NCI-H1105 (cell line): Measurements from ENCODE around the gene PF4V1.
"Not testable (repeated sequence)": the region's sequence is repeated elsewhere in the genome, so short reads cannot be mapped to it uniquely, and the experiment has no call there.

ENCODE experiments used
- DNase-seq: peaks from one replicate; lab custom pipeline; 2025; lab: John Stamatoyannopoulos, UW

PF4V1 gene

DNA sequence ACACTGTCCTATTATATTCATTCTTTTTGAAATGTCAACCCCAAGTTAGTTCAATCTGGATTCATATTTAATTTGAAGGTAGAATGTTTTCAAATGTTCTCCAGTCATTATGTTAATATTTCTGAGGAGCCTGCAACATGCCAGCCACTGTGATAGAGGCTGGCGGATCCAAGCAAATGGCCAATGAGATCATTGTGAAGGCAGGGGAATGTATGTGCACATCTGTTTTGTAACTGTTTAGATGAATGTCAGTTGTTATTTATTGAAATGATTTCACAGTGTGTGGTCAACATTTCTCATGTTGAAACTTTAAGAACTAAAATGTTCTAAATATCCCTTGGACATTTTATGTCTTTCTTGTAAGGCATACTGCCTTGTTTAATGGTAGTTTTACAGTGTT lies 17.7 kb downstream of the PF4V1 start:
- DNase-seq, result no peak

DNA sequence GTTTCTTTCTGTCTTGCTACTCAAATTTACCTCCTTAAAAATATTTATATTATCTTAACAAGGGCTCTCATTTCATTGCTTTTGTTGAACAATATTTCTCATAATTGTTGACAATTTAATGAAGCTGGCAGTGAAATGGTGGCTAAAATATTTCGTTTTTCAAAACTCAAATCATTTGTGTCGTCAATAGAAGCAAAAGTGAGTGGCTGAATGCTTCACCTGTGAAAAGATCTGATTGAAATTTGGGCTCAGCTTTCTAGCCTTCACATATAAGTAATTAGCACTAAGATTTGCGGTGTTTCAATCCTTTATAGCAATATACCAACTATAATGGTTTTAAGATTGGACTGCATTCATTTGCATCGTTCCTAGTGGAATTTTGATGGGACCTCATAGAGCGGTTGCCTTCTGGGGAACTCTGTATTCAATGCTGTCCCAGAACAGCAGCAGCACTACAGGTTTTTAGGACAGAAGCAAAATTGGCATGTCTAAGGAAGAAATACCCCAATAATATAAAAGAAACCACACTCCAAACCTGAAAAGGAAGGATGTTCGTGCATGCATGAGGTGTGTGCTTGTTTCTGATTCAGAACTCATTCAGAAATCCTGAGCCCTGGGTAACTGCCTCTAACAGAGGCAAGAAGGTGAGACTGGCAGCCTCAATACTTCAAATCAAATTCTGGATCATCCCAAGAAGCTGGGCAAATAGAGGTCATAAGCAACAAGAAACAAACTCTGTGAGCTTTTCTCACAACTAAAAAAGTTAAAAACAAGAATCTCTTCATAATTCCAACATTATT lies 18.6 kb downstream of the PF4V1 start:
- no peak for DNase-seq

DNA sequence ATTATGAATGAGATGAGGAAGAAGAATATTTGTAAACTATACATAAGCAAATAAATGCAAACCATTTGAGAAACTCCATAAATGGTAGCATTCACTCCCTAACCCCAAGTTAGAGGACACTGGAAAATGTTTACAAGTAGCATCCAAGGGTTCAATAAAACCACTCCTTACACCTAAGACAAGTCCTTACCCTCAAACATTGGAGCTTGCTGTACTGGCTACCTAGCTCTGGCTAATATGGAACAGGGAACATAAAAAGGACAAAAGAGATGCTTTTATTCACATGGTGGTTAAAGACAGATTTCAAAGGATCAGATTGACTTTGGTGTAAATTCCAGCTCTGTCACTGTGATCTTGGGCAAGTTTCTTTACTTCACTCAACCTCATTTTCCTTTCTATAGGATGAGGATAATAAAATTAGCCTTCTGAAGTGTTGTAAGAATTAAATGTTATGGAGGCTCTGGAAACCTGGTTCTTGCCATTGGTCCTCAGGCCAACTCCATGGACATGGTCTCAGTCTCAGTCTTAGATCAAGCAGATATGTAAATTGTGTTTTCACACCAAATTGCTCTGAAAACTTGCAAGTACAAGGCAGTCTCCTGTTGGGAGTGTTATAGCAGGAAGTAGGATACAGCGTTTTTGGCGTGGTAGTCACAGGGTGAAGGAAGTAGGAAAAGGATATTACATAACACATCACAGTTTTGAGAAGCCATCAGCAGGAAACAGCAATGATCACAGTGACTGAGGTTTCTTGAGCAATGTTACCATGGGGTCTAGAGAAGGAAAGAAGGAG lies 19.4 kb downstream of the PF4V1 start:
- no peak for DNase-seq

DNA sequence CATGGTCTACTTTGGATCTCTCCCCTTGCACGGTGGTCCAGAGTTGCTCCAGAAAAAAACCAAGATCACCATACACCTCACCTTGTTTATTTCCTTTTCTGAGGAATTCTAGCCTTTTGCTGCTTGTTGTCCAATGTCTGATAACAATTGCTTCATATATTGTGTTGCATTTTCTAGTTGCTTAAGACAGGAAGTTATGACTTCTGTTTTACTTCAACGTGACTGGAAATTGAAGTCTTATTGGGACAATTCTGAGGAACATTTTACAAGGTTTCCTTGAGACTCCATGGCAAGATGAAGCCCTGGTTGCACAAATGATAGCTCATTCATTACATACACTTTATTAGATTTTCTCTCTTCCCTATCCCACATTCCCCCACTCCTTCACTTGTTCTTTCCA lies 21.3 kb downstream of the PF4V1 start:
- no peak for DNase-seq

DNA sequence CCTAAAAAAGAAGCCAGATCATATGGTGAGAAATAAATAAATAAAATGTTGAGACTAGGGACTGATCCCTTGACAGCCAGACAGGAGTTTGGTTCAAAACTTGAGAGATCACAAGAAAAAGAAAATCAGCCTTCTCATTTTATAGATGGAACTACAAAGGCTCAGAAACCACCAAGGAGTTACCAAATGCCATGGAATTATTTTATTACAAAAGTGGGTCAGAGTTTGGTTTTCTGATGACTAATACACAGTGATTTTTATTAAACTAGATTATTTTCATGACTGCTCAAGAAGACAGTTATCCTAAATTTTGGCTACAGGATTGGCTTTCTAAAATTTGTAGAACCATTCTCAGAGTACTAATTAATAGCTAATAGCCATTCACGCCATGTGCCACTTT lies 22.3 kb downstream of the PF4V1 start:
- DNase-seq, result no peak

DNA sequence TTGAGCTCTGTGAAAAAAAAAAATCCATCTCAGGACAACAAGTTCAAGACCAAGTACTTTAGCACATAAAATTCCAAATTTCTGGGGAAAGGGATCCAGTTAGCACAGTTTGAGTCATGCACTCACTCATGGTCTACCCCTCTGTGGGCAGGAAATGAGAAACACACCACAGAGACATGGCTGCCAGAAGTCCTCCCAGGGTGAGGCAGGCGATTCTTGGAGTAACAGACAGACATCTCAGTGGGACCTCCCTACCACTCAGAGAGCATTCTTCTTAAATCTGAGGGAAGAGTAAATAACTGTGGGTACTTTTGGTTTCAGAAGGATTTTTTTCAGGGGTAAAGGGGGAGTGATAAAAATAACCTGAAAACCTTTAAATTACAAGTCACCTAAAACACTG lies 30.2 kb downstream of the PF4V1 start:
- DNase-seq, result no peak

DNA sequence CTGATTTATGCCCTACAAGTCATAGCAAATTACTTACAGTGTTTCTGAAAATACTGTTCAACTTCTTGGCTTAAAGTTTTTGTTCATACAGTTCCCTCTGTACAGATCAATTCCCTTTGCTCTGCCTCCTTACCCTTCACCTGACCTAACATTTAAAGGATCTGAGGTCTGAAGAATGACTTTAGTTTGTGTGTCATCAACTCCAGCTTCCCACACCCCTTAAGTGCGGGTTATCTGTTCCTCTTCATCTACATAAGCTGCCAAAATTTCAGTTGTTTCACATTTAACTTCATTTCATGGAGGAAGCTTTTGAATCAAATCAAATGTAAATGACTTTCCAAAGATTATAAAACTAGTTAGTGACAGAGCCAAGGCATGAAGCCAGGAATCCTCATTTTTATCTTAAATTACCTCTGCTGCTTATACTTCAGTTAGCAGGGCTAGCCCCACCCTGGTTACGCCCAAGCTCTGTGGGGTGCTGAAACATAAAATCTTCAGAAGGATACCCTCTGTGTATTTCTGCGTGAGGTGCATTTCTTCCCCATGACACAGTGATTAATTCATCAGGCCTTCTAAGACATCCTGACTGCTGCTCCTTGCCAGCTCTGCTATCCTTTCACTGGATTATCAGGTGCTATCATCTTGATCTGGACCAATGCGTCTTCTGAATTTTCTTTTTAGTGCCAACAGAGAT lies 32.6 kb downstream of the PF4V1 start:
- no peak for DNase-seq

DNA sequence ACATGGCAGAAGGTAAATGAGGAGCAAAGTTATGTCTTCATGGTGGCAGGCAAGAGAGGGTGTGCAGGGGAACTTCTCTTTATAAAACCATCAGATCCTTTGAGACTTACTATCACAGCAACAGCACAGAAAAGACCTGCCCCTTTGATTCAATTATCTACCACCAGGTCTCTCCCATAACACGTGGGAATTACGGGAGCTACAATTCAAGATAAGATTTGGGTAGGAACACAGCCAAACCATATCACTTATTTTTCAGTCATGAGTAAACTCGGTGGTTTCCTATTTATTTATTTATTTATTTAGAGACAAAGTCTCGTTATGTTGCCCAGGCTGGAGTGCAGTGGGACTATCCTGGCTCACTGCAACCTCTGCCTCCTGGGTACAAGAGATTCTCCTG lies 38.2 kb downstream of the PF4V1 start:
- DNase-seq, result no peak

DNA sequence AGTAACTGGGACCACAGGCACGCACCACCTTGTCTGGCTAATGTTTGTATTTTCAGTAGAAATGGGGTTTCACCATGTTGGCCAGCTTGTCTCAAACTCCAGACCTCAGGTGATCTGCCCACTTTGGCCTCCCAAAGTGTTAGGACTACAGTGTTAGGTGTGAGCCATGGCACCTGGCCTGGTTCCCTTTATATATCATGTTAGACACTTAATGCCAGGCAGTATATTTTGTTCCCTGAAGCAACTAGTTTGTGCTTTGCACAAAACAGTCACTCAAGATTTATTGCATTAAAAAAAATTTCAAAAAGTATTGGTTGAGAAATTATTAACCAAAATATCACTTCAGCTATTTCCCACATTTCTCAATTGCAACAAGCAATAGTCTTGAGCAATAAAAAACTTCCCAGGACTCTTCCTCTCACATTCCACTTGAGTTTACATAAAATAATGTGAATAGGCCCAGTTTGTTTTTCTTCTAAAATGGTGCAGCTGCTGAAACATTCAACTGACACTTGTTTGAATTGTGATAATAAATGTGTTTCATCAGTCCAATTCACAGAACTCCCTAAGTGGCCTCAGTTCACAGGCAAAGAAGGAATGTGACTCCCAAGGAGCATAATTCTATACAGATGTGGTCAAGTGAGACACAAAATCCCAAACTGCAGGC lies 38.8 kb downstream of the PF4V1 start:
- DNase-seq, result no peak

DNA sequence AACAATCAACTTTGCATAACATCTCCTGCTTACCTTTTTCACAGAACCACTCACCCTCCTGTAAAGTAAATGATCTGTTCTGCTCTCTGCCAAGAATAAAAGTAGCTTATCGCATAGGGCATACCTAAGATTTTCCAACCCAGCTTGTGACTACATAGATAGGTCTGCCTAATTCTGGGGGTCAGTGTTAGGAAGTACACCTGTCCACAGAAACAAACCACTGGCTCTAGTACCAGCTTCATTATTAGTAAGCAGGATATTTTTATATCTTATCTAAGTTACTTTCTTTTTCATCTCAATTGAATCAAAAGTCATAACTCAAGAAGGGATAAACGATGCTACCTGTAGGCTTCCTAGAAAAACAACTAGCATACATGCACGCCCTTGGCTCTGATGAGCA lies 39.9 kb downstream of the PF4V1 start:
- DNase-seq, result no peak

DNA sequence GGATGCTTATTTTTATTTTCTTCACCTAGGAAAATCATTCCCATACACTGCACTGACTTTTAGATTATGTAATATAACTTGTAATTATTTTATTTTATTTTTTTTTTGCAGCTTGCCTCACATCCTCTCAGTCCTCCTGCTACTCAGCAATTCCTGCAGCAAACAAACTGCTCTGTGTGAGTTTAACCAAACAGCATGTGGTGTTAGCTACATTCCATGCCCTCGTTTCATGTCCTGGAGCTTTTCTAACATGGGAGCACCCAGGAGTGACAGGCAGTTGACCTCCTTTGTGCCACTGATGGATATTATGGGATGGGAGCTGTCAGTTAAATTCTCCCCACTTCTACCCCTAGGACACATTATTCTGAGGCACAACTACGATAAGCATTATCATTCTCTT lies 40.9 kb downstream of the PF4V1 start:
- no peak for DNase-seq

DNA sequence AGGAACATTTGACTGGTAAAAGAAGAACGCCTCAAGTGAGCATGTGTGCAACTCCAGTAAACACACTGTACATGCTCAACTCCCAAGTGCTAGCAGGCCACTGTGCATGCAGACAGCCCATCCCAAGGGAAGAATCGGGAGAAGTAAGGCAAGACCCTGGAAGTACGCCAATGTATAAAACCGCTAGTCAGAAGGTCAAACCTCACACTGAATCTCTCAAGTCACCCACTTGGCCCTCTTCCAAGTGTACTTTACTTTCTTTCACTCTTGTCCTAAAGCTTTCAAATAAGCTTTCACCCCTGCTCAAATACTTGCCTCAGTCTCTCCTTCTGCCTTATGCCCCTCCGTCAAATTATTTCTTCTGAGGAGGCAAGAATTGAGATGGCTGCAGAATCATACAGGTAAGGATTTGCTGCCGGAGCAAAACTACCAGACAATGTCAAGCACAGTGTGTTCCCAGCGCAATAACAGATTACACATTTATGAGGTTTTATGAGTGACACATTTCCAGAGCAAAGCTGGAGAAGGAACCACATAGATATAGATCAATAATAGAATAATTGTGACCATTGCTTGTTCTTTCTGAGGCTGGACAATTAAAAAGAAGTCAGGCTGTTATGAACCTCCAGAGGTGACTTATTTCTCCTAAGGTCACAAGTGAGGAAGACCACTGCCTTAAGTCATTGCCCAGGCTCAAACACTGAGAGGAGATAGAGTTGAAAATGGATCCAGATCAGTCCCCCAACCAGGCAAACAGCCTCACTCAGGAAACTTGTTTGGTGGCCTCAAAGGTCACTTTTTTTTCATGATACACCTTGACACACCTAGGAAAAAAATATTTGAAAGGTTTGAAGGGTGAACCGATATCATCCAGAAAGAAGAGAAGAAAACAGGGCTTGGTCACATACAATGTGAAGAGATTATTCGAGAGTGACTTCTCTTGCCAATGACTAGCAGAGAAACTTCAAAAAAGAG lies 42.4 kb downstream of the PF4V1 start:
- DNase-seq, result no peak

DNA sequence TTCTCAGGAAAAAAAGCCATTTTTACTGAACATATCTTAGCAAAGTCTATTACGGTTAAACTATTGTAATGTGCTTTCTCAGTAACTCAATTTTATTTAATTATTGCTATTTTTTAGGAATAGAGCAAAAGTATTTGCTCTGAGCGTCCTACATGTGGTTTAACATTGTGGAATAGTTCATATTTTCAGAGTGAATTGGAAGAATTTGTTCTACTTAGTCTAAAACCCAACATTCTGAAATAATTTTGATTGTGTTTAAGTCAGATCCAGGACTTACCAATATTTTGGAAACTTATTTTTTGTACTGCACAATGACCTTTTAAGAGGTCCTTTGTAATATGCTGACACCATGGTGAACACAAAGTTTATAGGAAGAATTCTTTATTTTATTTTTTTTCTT lies 43.3 kb downstream of the PF4V1 start:
- DNase-seq, result no peak

DNA sequence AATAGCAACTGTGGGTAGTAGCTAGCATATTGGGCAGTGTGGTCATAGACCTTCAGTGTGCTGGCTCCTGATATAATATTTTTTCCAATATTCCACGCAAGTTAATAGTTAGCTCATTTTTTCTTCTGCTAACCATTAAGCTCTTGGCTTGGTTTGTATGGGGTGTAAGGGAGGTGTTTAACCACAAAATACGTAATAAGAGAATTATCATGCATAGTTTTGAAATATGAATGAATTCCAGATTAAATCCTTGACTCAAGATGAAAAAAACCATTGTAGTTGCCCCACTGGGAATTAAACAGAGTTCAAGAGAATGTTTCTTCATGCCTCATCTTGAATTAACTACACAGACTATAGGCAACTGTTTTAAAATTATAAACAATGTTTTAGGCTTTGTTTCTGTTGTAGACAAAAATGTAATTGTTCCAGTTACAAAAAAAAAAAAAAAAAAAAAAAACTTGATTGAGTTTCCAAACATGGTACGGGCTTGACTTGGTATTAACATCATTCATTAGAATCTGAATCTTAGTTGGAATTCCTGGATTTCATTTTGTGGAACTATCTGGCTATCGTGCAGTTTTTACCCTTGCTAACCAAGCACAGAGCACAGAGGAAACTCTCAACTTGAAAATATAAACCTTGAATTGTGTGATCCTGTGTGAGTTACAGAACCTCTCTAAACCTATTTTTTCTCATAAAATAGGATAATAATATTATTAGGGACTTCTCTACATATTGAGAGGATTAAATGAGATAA lies 44.5 kb downstream of the PF4V1 start:
- no peak for DNase-seq

DNA sequence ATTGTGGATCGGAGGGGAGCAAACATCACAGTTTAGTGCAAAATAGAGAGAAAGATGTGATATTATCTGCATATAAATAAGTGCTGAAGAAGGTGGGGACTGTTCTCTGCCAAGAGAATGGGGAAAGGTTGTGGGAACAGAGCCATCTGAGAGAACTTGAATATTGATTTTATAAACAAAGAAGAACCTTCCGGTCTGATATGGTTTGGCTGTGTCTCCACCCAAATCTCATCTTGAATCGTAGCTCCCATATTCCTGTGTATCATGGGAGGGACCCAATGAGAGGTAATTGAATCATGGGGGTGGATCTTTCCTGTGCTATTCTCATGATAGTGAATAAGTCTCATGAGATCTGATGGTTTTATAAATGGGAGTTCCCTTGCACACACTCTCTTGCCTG lies 46.2 kb downstream of the PF4V1 start:
- DNase-seq, result not testable (repeated sequence)

DNA sequence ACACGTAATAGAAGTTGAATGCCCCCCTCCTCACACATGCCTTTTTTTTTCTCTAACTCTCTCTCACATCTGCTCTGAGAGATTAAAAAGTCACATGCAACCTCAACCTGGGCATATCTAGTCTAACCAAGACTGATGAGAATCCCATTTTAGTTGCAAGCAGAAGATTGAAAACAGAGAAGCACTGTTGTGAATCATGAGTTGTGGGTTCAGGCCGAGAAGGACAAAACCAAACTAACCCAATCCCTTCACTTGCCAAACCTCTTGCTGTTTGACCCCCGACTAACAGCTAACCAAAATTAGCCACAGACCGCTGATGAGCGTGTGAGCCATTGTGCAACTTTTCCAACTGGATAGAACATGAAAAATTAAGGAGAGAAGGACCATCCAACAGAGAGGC lies 47.9 kb downstream of the PF4V1 start:
- no peak for DNase-seq

DNA sequence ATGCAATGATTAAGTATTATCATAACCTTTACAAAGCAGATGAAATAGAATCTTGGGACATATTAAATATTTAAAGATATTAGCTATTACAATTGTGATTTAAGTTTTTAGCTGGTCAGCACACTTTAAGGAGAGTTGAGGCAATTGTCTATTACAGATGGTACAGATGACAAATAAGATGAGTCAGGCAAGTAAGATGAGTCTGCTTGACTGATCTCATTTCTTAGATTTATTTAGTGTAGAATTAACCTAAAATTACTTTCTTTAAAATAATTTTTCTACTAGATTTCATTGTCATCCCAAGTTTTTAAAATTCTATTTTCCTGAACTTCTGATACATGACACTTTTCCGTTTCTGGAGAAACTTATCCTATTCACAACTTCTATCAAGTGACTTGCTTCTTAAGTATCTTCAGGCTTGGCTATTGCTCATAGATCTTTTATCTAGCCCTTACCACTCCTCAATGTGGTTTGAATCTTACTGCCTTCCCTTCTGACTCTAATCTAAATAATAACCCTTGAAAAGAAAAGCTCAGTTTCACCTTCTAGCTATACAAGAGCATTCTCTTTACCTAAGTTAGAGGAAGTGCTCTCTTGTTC lies 49.0 kb downstream of the PF4V1 start:
- DNase-seq, result no peak

DNA sequence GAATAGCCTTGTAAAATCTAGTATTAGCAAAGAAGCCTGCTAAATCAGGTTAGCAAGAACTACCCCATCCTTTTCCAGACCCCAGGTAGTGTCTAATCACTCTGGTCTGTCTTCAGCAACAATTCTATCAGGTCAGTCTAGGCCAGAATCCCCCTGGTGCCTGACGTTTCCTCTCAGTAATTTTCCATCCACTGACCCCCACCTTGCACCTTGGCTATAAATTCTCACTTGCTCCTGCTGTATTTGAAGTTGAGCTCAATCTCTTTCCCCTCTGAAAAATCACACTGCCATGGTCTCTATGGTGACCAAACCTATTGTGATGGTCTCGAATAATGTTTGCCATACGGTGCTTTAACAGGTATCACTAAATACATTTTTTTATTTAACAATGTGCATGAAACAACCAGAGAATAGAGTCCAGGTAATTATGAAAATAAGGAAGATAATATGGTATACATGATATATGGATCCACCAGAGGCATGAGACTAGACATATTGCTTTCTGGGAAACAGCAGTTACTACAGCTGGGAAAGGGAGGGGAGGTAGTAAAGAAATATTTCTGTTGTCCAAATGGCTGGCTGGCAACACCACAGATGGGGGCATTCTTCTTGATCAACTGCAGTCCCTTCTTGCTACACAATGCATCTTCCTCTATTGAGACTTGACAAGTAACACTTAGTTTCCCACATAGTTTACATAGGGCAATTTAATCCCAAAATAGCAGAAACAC lies 49.9 kb downstream of the PF4V1 start:
- DNase-seq, result no peak
